Chondrocyte (in vitro differentiated cells): Measurements from ENCODE around the gene TRIM14. TPM values are rescaled to one million over a fixed set of nuclear protein-coding genes. Genes with fewer than 3 reads are reported as not detected.

ENCODE experiments used
- DNase-seq: peaks from one replicate; pipeline ENCODE4 v3.0.0; 2021; ENCODE audit warnings: mixed read lengths, low spot score
- H3K27ac Mint-ChIP-seq: one replicate; pipeline ENCODE4 v1.8.0; 2021; ENCODE audit warnings: mild to moderate bottlenecking, moderate library complexity, mixed read lengths; ENCODE audit not compliant: unreplicated experiment
- H3K27me3 Mint-ChIP-seq: 2 replicates; pipeline ENCODE4 v1.8.0; 2021; ENCODE audit warnings: low read depth, mixed read lengths
- H3K36me3 Mint-ChIP-seq: 2 replicates; pipeline ENCODE4 v1.8.0; 2021; ENCODE audit warnings: low read depth, mixed read lengths
- H3K4me1 Mint-ChIP-seq: 2 replicates; pipeline ENCODE4 v1.8.0; 2021; ENCODE audit warnings: low read depth, mild to moderate bottlenecking, mixed read lengths
- H3K4me3 Mint-ChIP-seq: one replicate; pipeline ENCODE4 v1.8.0; 2021; ENCODE audit warnings: mild to moderate bottlenecking, moderate library complexity, mixed read lengths; ENCODE audit not compliant: unreplicated experiment
- H3K9me3 Mint-ChIP-seq: 2 replicates; pipeline ENCODE4 v1.8.0; 2021; ENCODE audit warnings: low read depth, mixed read lengths
- total RNA-seq: library from RNA; stranded (reverse); gene quantifications from 3 replicates; pipeline ENCODE4 v1.2.1, GENCODE V29; 2021
- TF ChIP-seq, protein P1 (sequence below): fragments of 200-600 bp; sonication (generic); IDR thresholded peaks from 2 replicates; pipeline ENCODE4 v1.5.0; 2021; ENCODE audit warnings: antibody characterized with exemption, mild to moderate bottlenecking, moderate library complexity

Gene TRIM14
- total RNA-seq, 1 donor from 2014 or later, result 1.1 TPM

DNA sequence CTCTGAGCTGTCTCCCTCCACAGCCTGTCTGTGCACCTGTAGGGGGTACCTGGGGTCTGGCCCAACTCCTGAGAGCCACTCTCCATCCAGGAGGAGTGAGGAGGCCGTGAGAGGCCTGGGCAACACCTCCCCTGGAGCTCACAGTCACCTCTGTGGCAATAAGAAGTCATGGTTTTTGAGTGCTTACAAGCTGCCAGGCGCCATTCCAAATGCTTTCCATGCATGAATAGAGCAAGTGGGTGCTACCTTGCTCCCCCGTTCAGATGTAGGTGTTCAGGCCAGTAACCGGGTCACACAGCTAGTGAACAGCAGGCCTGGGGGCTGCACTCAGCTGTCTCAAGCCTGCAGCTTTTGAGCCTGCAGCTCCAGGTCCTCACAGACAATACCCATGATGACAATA is 42.8 kb upstream of the TRIM14 start:
- H3K27ac Mint-ChIP-seq, result no peak overlapping the region
- H3K9me3 Mint-ChIP-seq, result no peaks in the 10 kb centered on the region
- peaks cover 4% of the 10 kb centered on the region for H3K4me1 Mint-ChIP-seq
- TF ChIP-seq, protein P1, sequence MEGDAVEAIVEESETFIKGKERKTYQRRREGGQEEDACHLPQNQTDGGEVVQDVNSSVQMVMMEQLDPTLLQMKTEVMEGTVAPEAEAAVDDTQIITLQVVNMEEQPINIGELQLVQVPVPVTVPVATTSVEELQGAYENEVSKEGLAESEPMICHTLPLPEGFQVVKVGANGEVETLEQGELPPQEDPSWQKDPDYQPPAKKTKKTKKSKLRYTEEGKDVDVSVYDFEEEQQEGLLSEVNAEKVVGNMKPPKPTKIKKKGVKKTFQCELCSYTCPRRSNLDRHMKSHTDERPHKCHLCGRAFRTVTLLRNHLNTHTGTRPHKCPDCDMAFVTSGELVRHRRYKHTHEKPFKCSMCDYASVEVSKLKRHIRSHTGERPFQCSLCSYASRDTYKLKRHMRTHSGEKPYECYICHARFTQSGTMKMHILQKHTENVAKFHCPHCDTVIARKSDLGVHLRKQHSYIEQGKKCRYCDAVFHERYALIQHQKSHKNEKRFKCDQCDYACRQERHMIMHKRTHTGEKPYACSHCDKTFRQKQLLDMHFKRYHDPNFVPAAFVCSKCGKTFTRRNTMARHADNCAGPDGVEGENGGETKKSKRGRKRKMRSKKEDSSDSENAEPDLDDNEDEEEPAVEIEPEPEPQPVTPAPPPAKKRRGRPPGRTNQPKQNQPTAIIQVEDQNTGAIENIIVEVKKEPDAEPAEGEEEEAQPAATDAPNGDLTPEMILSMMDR, result no peak
- H3K36me3 Mint-ChIP-seq, result no peaks in the 10 kb centered on the region
- H3K4me3 Mint-ChIP-seq, result no peak overlapping the region
- H3K27me3 Mint-ChIP-seq, result no peaks in the 10 kb centered on the region
- no peak for DNase-seq

DNA sequence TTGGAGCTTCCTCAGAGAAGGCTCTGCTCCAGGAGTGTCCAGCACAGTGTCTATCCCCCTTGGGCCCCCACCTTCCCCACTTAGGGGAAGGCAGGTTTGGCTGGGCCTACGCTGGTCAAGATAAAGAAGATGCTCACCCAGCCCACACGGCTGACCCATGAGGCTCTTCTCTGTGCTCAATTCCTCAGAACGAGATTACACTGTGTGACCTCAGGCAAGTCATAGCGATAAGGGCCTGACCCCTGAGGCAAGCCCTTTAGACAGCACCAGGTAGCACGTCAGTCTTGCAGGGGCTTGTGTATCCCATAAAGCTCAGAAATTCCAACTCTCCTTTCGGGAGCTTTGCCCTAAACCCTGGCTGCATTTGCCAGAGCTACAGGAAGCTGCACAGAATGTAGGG is 40.8 kb upstream of the TRIM14 start:
- no peak for DNase-seq
- Mint-ChIP-seq H3K27ac (no peak overlapping the region), H3K36me3 (peaks cover 4% of the 10 kb centered on the region), H3K27me3 (no peaks in the 10 kb centered on the region), H3K4me1 (peaks cover 4% of the 10 kb centered on the region), H3K4me3 (no peak overlapping the region), H3K9me3 (no peaks in the 10 kb centered on the region)
- TF ChIP-seq, protein P1, result no peak

DNA sequence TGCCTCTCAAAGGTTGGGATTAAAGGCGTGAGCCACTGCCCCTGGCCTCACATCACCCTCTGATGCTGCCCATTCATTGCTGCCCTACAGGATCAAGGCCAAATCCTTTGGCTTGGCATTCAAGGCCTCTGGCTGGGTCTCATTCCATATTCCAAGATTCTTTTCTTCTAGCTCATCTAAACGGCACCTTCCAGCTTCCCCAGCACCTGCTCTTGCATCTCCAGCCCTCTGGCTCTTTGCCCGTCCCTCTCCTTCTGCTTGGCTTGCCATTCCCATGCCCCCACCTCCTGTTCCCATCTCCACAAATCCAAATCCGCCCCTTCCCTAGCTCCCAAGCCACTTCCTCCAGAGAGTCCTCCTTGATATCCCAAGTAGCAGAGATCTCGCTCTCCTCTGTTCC is 40.3 kb upstream of the TRIM14 start:
- H3K27ac Mint-ChIP-seq, result no peak overlapping the region
- H3K4me1 Mint-ChIP-seq, result peaks cover 4% of the 10 kb centered on the region
- H3K4me3 Mint-ChIP-seq, result no peak overlapping the region
- DNase-seq, result no peak
- peaks cover 4% of the 10 kb centered on the region for H3K36me3 Mint-ChIP-seq
- no peaks in the 10 kb centered on the region for H3K9me3 Mint-ChIP-seq
- TF ChIP-seq, protein P1, result no peak
- H3K27me3 Mint-ChIP-seq, result no peaks in the 10 kb centered on the region

- H3K27me3 Mint-ChIP-seq, result no peaks in the 10 kb centered on the region
- no peak overlapping the region for H3K27ac Mint-ChIP-seq
- no peak for DNase-seq
- peaks cover 4% of the 10 kb centered on the region for H3K4me1 Mint-ChIP-seq
- TF ChIP-seq, protein P1, result no peak
- no peak overlapping the region for H3K4me3 Mint-ChIP-seq
- peaks cover 4% of the 10 kb centered on the region for H3K36me3 Mint-ChIP-seq
- no peaks in the 10 kb centered on the region for H3K9me3 Mint-ChIP-seq
Measured at GRCh38 chr9:98158071-98158831, 39.2 kb upstream of the TRIM14 start.

DNA sequence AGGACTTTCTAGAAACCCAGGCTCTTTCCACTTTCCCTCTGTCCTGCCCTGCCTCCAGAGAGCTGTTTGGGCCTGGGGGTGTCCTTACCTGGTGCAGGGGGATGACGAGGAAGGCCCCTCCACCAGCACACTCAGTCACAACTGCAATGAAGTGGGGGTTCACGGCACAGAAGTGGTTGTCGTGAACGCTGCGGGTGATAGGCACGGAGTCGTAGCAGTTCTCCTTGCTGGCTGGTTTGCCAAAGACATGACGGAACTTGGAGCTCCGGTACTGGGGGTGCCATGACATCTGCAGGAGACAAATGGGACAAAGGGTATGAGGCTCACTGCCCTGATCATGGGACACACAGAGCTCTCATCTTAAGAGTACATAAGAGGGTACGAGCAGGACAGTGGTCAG is 38.4 kb upstream of the TRIM14 start:
- no peak for DNase-seq
- no peaks in the 10 kb centered on the region for H3K27me3 Mint-ChIP-seq
- H3K9me3 Mint-ChIP-seq, result no peaks in the 10 kb centered on the region
- H3K4me3 Mint-ChIP-seq, result no peak overlapping the region
- H3K4me1 Mint-ChIP-seq, result peaks cover 4% of the 10 kb centered on the region
- TF ChIP-seq, protein P1, result no peak
- H3K27ac Mint-ChIP-seq, result no peak overlapping the region
- peaks cover 7% of the 10 kb centered on the region for H3K36me3 Mint-ChIP-seq
